Ureter (tissue), 1 donor: ENCODE measurements around the gene CELSR3. TPM values are rescaled to one million over a fixed set of nuclear protein-coding genes. Genes with fewer than 3 reads are reported as not detected.
A peak's percentile ranks its signal among the peaks of the same experiment; 100 is the strongest.

ENCODE experiments used
- DNase-seq: peaks from one replicate; pipeline ENCODE4 v3.0.0-alpha.2; 2020; ENCODE audit warnings: low spot score
- total RNA-seq: library from RNA; stranded (reverse); gene quantifications from one replicate; pipeline ENCODE4 v1.2.4, GENCODE V29; 2023
- donor health status: DM: yes; HTN: yes; CAD: no.

Gene CELSR3
- 1.5 TPM for total RNA-seq

GRCh38 chr3:48662753-48663488 lies at the start of gene CELSR3:
Gene CELSR3, minus strand, starts transcription at chr3:48662886. Its CDS starts 252 bp downstream, at chr3:48662634.
- peak; percentile 83 for DNase-seq

- DNase-seq = no peak
These were observed 49.0 kb upstream of the CELSR3 start for GRCh38 chr3:48711727-48712126.

- DNase-seq = no peak
These were observed 46.4 kb upstream of the CELSR3 start for GRCh38 chr3:48709051-48709461.

GRCh38 chr3:48708481-48708889 lies 45.8 kb upstream of the CELSR3 start:
- no peak for DNase-seq

- no peak for DNase-seq
These were observed 44.5 kb upstream of the CELSR3 start for GRCh38 chr3:48707157-48707556.

GRCh38 chr3:48702320-48702920 lies 39.7 kb upstream of the CELSR3 start:
- no peak for DNase-seq

- no peak for DNase-seq
These were observed 38.2 kb upstream of the CELSR3 start for GRCh38 chr3:48700731-48701405.

GRCh38 chr3:48698891-48699290 lies 36.2 kb upstream of the CELSR3 start:
- no peak for DNase-seq

GRCh38 chr3:48697952-48698351 lies 35.3 kb upstream of the CELSR3 start:
- DNase-seq = no peak

GRCh38 chr3:48696601-48697000 lies 33.9 kb upstream of the CELSR3 start:
- no peak for DNase-seq

- DNase-seq = no peak
These were observed 33.5 kb upstream of the CELSR3 start for GRCh38 chr3:48696156-48696555.

GRCh38 chr3:48695393-48695753 lies 32.7 kb upstream of the CELSR3 start:
- DNase-seq = no peak

- DNase-seq = peak; percentile 73
These were observed 32.1 kb upstream of the CELSR3 start for GRCh38 chr3:48694610-48695392.

GRCh38 chr3:48693826-48694225 lies 31.1 kb upstream of the CELSR3 start:
- no peak for DNase-seq

- DNase-seq = no peak
These were observed 29.9 kb upstream of the CELSR3 start for GRCh38 chr3:48692551-48692950.

- DNase-seq = no peak
These were observed 28.3 kb upstream of the CELSR3 start for GRCh38 chr3:48690846-48691458.

- DNase-seq = no peak
These were observed 26.7 kb upstream of the CELSR3 start for GRCh38 chr3:48689384-48689783.

GRCh38 chr3:48688737-48689075 lies 26.0 kb upstream of the CELSR3 start:
- no peak for DNase-seq

- no peak for DNase-seq
These were observed 25.5 kb upstream of the CELSR3 start for GRCh38 chr3:48688032-48688736.

- no peak for DNase-seq
These were observed 24.6 kb upstream of the CELSR3 start for GRCh38 chr3:48687220-48687678.

GRCh38 chr3:48686538-48687219 lies 24.0 kb upstream of the CELSR3 start:
- DNase-seq = no peak
